Right lung (tissue), 5 donors: ENCODE data around the gene CDHR5. TPM values are rescaled to one million over a fixed set of nuclear protein-coding genes. Genes with fewer than 3 reads are reported as not detected.

Experiments used
- DNase-seq, 2 donors: peaks; one replicate each; pipeline ENCODE4 v3.0.0-alpha.2; 2013
- polyA plus RNA-seq, 5 donors: library from polyadenylated mRNA; unstranded; fragments of 120-200 nt; gene quantifications; one replicate each; pipeline versions ENCODE4 v1.2.1 to v1.2.3, GENCODE V29; 2013; ENCODE audit warnings: inconsistent platforms in 1 of 5, low replicate concordance in 1 of 5; ENCODE audit not compliant: insufficient read length in 5 of 5, insufficient read depth in 1 of 5

The CDHR5 gene
- polyA plus RNA-seq, 5 donors: 0.20 to 0.86 (median 0.58) TPM

DNA sequence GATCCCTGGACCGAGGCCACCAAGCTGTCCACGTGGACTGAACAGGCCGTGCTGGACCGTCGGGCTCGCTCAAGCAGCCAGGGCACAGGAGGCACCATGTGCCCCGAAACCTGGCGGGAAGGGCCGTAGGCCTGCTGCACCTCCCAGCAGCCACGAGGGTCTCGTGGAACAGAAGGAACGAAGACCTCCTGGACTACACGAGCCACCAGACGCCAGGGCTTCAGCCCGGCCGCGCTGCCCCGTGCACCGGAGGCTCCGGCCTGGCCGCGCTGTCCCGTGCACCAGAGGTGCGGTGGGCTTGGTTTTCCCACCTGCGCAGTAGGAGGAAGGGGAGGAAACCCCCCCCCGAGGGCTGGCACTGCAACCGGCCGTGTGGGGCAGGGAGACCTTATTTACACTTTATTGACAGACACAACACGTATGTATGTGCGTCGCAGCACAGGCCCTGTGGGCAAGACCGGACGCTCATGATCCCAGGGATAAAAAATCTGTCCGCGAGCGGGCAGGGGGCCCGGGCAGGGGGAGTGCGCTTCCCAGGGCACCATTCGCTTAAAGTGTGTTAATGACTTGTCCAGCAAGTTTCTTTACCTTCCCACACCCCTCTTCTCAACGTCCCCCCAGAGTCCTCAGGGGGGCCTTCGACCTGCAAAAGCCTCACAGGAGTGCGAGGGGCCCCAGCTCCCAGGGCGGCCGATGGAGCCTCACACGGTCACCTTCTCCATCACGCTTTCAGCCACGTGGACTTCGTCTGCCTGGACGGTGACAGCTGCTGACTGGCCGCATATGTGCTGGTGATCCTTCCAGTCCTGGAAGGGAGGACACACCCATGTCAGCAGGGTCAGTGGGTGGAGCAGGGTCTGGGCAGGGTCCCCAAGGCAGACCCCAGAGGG is 19.3 kb upstream of the CDHR5 start:
- DNase-seq: no peak

DNA sequence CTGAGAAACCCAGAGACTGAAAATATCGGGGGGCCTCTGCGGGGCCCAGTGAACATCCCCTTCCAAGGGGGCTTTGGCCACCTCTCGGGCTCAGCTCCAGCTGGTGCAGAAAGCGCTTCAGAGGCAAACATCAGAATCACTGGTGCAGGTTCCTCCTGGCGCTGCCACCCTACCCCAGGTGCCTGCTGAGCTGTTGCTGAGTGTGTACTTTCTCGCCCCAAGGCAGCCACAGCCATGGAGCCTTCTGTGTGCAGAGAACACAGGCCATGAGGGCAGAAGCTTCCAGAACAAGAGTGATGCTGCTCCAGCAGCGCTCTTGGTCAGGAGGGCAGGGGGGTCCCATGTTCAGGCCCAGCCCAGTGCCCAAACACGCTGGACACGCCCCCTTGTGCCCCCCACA is 18.6 kb upstream of the CDHR5 start:
- DNase-seq: no peak

- no peak for DNase-seq
Measured at GRCh38 chr11:641806-642370, 17.1 kb upstream of the CDHR5 start.

DNA sequence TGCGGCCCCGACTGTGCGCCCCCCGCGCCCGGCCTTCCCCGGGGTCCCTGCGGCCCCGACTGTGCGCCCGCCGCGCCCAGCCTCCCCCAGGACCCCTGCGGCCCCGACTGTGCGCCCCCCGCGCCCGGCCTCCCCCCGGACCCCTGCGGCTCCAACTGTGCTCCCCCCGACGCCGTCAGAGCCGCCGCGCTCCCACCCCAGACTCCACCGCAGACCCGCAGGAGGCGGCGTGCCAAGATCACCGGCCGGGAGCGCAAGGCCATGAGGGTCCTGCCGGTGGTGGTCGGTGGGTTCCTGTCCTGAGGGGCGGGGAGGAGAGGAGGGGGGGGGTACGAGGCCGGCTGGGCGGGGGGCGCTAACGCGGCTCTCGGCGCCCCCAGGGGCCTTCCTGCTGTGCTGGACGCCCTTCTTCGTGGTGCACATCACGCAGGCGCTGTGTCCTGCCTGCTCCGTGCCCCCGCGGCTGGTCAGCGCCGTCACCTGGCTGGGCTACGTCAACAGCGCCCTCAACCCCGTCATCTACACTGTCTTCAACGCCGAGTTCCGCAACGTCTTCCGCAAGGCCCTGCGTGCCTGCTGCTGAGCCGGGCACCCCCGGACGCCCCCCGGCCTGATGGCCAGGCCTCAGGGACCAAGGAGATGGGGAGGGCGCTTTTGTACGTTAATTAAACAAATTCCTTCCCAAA is 15.4 kb upstream of the CDHR5 start:
- DNase-seq: no peak

DNA sequence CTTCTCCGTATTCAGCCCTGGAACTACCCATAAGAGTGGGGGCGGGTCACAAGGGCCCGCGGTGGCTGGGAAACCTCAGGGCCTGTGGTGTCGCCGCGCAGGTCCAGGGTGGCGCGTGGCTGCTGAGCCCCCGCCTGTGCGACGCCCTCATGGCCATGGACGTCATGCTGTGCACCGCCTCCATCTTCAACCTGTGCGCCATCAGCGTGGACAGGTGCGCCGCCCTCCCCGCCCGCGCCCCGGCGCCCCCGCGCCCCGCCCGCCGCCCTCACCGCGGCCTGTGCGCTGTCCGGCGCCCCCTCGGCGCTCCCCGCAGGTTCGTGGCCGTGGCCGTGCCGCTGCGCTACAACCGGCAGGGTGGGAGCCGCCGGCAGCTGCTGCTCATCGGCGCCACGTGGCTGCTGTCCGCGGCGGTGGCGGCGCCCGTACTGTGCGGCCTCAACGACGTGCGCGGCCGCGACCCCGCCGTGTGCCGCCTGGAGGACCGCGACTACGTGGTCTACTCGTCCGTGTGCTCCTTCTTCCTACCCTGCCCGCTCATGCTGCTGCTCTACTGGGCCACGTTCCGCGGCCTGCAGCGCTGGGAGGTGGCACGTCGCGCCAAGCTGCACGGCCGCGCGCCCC is 14.7 kb upstream of the CDHR5 start:
- no peak for DNase-seq

- no peak for DNase-seq
Measured at GRCh38 chr11:638631-639331, 14.0 kb upstream of the CDHR5 start.

DNA sequence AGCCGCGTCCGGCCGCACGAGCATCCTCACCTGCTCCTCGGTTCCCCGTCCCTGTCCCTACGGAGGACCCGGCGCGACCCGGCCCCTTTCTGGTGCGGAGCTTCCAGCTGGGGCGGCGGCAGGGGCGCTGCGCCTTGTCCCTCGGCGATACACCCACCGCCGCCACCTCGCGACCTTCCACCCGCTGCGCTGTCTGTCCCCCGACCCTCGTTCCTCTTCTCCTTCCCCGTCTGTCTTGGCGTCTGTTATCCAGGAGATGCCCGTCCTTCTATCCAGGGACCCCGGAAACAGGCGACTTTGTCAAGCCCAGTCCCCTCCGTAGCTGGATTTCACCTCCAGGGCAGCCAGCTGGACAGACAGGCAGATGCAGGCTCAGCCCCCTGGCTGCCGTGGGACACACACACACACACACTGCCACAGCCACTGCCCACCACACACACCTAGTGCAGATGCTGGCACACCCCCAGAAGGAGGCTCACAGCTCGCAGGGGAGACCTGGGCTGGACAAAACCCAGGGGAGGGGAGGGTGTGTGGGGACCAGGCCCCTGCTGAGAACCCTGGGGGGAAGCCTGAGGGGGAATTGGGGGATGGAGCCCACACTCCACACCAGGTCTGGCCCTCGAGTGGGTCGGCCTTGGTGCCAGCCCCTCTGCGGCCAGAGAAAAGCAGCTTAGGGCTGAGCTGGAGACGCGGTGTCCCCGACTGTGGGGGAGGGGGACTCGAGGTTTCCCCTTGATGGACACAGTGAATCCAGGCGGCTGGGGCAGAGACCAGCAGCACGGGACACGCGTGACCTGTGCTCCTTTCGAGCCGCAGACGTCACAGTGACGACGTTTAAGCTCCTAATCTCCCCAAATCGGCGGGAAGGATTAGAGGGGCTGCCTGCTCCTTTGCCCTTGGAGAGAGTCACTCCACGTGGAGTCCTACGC is 13.1 kb upstream of the CDHR5 start:
- no peak for DNase-seq

DNA sequence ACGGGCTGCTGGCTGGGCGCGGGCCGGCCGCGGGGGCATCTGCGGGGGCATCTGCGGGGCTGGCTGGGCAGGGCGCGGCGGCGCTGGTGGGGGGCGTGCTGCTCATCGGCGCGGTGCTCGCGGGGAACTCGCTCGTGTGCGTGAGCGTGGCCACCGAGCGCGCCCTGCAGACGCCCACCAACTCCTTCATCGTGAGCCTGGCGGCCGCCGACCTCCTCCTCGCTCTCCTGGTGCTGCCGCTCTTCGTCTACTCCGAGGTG is 12.5 kb upstream of the CDHR5 start:
- no peak for DNase-seq

DNA sequence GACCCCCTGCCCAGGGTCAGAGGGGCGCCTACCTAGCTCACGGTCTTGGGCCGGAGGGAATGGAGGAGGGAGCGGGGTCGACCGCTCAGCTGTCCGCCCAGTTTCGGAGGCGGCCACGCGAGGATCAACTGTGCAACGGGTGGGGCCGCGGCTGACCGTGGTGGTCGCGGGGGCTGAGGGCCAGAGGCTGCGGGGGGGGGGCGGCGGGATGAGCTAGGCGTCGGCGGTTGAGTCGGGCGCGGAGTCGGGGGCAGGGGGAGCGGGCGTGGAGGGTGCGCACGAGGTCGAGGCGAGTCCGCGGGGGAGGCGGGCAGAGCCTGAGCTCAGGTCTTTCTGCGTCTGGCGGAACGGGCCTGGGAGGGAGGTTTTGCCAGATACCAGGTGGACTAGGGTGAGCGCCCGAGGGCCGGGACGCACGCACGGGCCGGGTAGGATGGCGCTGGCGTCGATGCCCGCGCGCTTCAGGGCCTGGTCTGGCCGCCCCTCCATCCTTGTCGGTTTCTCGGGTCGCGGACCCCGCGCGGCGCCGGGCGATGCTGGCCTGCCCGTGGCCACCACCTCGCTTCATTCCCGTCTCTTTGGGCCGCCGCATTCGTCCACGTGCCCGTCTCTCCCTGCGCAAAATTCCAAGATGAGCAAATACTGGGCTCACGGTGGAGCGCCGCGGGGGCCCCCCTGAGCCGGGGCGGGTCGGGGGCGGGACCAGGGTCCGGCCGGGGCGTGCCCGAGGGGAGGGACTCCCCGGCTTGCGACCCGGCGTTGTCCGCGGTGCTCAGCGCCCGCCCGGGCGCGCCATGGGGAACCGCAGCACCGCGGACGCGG is 12.0 kb upstream of the CDHR5 start, which contains the start of gene DRD4:
TSS of gene DRD4 (plus strand) at position 759 of the 822 bp plus-strand sequence. CDS start at position 795, 36 bp downstream.
- no peak for DNase-seq

- DNase-seq: no peak
Measured at GRCh38 chr11:635945-636510, 11.3 kb upstream of the CDHR5 start.

DNA sequence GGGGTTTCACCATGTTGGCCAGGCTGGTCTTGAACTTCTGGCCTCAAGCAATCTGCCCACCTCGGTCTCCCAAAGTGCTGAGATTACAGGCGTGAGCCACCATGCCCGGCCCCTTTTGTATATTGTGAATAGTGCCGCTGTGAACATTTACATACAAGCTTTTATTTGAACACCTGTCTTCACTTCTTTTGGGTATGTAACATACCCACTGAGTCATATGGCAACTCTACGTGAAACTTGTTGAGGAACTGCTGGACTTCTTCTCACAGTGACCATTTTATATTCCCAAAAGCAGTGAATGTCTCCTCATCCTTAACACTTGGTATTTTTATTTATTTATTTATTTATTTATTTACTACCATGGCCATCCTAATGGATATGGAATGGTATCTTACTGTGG is 6.1 kb upstream of the CDHR5 start:
- DNase-seq: no peak

DNA sequence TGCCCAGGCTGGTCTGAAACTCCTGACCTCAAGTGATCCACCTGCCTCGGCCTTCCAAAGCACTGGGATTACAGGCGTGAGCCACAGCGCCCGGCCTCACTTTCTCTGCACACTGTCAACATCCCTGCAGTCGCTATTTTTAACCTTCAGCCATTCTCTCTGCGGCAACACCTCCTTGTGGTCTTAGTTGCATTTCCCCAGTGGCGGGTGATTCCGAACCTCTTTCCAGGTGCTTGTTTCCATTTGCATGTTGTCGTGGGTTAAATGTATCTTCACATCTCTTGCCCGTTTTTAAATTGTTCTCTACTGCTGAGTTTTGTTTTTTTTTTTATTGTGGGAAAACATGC is 4.5 kb upstream of the CDHR5 start:
- no peak for DNase-seq

- DNase-seq: no peak
Measured at GRCh38 chr11:628056-628455, 3.3 kb upstream of the CDHR5 start.

- no peak for DNase-seq
Measured at GRCh38 chr11:627308-627576, 2.5 kb upstream of the CDHR5 start.

DNA sequence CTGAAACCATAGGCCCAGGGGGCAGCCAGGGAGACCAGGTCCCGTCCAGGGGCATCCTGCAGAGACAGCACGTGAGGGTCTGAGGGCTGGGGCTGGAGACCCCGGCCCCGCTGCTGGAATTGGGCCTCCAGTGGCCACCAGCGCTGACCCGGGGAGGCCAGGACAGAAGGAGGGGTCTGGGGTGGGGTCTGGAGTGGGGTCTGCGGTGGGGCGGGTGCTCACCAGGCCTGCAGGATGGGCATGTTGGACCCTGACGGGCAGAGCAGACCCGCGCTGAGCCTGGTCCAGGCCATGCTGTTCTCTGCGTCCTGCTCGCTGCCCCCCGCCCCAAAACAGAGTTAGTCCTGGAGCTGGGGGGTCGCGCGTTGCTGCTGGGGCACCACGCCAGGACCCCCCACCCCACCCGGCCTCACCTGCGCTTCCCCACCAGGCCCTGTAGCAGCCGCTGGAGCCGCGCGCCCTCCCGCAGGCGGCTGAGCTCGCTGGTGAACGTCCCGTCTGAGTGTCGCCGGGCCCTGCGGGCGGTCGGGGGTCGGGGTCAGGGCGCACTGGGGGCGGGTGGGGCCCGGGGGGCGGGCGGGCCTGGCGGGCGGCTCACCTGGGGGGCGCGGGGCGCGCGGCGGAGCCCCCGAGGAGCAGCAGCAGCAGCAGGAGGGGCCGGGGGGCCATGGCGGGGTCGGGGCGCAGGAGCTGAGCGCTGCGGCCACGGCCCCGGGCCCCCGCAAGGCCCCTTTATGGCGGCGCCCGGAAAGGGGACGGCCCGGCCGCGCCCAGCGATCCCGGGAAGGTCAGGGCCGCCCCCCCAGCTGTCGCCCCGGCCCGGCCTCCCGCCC is 1.9 kb upstream of the CDHR5 start, which contains the start of gene SCT:
TSS of gene SCT (minus strand) at position 707 of the 833 bp plus-strand sequence. CDS start at position 669, 38 bp downstream.
- no peak for DNase-seq

- no peak for DNase-seq
Measured at GRCh38 chr11:625636-626268, 997 bp upstream of the CDHR5 start.

- DNase-seq: no peak
Measured at GRCh38 chr11:623999-624704, 603 bp downstream of the CDHR5 start.
